ENCODE results near the gene POLR3H. TPM values are rescaled to one million over a fixed set of nuclear protein-coding genes. Genes with fewer than 3 reads are reported as not detected.

Gene POLR3H
- total and polyA plus RNA-seq, 2 of the 4 experiments (the other 2 are of a cell fraction), result 37.8 to 67.8 TPM

DNA sequence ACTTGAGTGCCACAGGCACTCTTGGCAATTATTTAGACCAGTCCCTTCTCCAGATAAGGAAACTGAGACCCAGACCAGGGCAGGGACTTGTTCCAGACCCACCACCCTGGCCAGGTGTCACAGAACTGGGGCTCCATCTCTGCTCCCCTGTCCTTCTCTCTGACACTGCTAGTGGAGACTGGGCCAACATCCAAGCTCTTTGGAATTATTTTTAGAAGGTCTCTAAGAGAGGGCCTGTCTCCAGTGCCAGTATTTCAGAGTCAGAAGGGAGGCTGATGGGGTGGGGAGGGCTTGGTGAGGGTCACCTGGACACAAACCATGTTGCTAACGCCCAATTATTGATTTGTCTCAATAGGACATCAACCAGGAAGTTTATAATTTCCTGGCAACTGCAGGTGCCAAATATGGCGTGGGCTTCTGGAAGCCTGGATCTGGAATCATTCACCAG is 32.7 kb downstream of the POLR3H start:
- DNase-seq, result no peak
- Histone ChIP-seq H3K79me1 (ENCODE audit: low read depth in 1 of 2, low read length in 2 of 2) (peaks cover 12 to 35% of the 10 kb centered on the region in 2 experiments; a peak in 3 of 4 replicates), H4K8ac (ENCODE audit: low read depth in 2 of 2, low read length in 2 of 2) (no peak overlapping the region), H3K14ac (replicated peaks; ENCODE audit: low read depth, low read length) (no peak overlapping the region), H4K5ac (ENCODE audit: low read depth, low read length) (no peak overlapping the region), H2AK9ac (replicated peaks; ENCODE audit: low read depth, low read length, poor library complexity) (no peak overlapping the region), H2BK15ac (ENCODE audit: low read depth, low read length) (no peak overlapping the region), H2AK5ac (ENCODE audit: low read depth, low read length) (no peak overlapping the region), H3K27me3 (ENCODE audit: control insufficient read depth, insufficient read depth, low read length) (no peaks in the 10 kb centered on the region), H3K4me1 (ENCODE audit: control insufficient read depth, insufficient read depth, low read length) (peaks cover 15% of the 10 kb centered on the region), H3K9ac (ENCODE audit: low read depth, low read length) (no peak overlapping the region), H3K4ac (ENCODE audit: low read depth, low read length) (no peak overlapping the region), H3K9me3 (ENCODE audit: control insufficient read depth, insufficient read depth, low read length) (no peaks in the 10 kb centered on the region), H3K27ac (ENCODE audit: insufficient read depth, low read length) (no peak overlapping the region), H3K56ac (ENCODE audit: extremely low read depth, insufficient read depth, low read length) (no peak overlapping the region), H2BK20ac (ENCODE audit: low read depth, low read length) (no peak overlapping the region), H3K4me2 (ENCODE audit: low read depth, low read length) (no peak overlapping the region), H2AFZ (replicated peaks; ENCODE audit: low read length, poor library complexity) (no peak overlapping the region), H2BK120ac (ENCODE audit: low read depth, low read length) (no peak overlapping the region), H3K4me3 (ENCODE audit: insufficient read depth, low read depth, low read length) (no peak overlapping the region), H3K18ac (ENCODE audit: low read depth, low read length) (no peak overlapping the region), H4K20me1 (ENCODE audit: insufficient read depth, low read length) (0 out of 2 replicates have a peak, but pooled peaks cover 7% of the 10 kb centered on the region), H2BK5ac (ENCODE audit: low read depth, low read length, poor library complexity, severe bottlenecking) (no peak overlapping the region), H3K9me1 (ENCODE audit: insufficient read depth, low read length) (peaks cover 7% of the 10 kb centered on the region), H3K36me3 (ENCODE audit: control insufficient read depth, insufficient read depth, low read length) (peaks cover 33% of the 10 kb centered on the region), H4K91ac (ENCODE audit: insufficient read depth, low read depth, low read length) (no peak overlapping the region), H3K23ac (ENCODE audit: low read depth, low read length) (no peak overlapping the region)
- 60% methylated on average over 1 of the region's 2 CpGs; no CpG with 5 or more reads in 1 of the 2 experiments for WGBS, 2 experiments (ENCODE audit: extremely low coverage in 2 of 2, insufficient read length in 1 of 2)
- BruUV-seq (replicated peaks), result no TSS peak
- in situ Hi-C loops (cut with MboI; ENCODE audit: low sequenced_read_pairs) (loop anchor here (25.0 kb wide), 1 partner anchor 574 kb away; no protein-coding TSS in a partner anchor), dilution Hi-C loops (cut with HindIII; ENCODE audit: low sequenced_read_pairs, unreplicated experiment) (no loop called here), intact Hi-C loops (cut with micrococcal nuclease) (no loop called here)
- ATAC-seq (ENCODE audit: low read depth), result no peak
- CTCF ChIA-PET, result no interaction called here
- TF ChIP-seq, protein P1, sequence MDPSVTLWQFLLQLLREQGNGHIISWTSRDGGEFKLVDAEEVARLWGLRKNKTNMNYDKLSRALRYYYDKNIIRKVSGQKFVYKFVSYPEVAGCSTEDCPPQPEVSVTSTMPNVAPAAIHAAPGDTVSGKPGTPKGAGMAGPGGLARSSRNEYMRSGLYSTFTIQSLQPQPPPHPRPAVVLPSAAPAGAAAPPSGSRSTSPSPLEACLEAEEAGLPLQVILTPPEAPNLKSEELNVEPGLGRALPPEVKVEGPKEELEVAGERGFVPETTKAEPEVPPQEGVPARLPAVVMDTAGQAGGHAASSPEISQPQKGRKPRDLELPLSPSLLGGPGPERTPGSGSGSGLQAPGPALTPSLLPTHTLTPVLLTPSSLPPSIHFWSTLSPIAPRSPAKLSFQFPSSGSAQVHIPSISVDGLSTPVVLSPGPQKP (IDR thresholded peaks at IDR 0.05; ENCODE audit: borderline replicate concordance, low read depth, low read length), result no peak
- TF ChIP-seq RFX5 (IDR thresholded peaks at IDR 0.05; ENCODE audit: low read depth, low read length) (no peak), MXI1 (IDR thresholded peaks at IDR 0.05; ENCODE audit: borderline replicate concordance, low read depth, low read length) (no peak), MAFK (IDR thresholded peaks at IDR 0.05; ENCODE audit: low read depth, low read length) (no peak), RCOR1 (IDR thresholded peaks at IDR 0.05; ENCODE audit: insufficient replicate concordance, low read length) (no peak), POLR2A (IDR thresholded peaks at IDR 0.05; ENCODE audit: low read depth, low read length) (no peak)
- TF ChIP-seq, protein P2, sequence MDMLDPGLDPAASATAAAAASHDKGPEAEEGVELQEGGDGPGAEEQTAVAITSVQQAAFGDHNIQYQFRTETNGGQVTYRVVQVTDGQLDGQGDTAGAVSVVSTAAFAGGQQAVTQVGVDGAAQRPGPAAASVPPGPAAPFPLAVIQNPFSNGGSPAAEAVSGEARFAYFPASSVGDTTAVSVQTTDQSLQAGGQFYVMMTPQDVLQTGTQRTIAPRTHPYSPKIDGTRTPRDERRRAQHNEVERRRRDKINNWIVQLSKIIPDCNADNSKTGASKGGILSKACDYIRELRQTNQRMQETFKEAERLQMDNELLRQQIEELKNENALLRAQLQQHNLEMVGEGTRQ (IDR thresholded peaks at IDR 0.05; ENCODE audit: low read depth, low read length), result no peak
- POLR2A ChIA-PET (ENCODE audit: unreplicated experiment), result no interaction called here
